ENCODE results near the gene TMEM51.

Gene TMEM51

GRCh38 chr1:15254559-15254958 lies 101.0 kb downstream of the TMEM51 start:
- H3K27ac ChIP-seq: no peak overlapping the region
- peaks cover 0 to 3% (median 0%) of the 10 kb centered on the region in 11 experiments; a peak in 2 of 22 replicates for H3K27me3 ChIP-seq
- no peaks in the 10 kb centered on the region for H3K36me3 ChIP-seq
- no peaks in the 10 kb centered on the region for H3K9me3 ChIP-seq (replicated peaks in 1 of 11)
- H4K20me1 ChIP-seq: no peaks in the 10 kb centered on the region
- H3K9ac ChIP-seq: no peak overlapping the region
- 0 out of 22 replicates have a peak overlapping the region, but pooled peaks of 1 of the 11 experiments have one; percentile 10 for H3K4me2 ChIP-seq
- TF ChIP-seq Cebpa-rat (IDR thresholded peaks at IDR 0.05): no peak
- H3K4me1 ChIP-seq: peaks cover 21 to 56% (median 28%) of the 10 kb centered on the region in 10 experiments
- no peak overlapping the region for H3K4me3 ChIP-seq

- no peaks in the 10 kb centered on the region for H3K9me3 ChIP-seq (replicated peaks in 1 of 11)
- H3K27ac ChIP-seq: no peak overlapping the region
- H4K20me1 ChIP-seq: no peaks in the 10 kb centered on the region
- peaks cover 17 to 59% (median 31%) of the 10 kb centered on the region in 10 experiments for H3K4me1 ChIP-seq
- H3K4me2 ChIP-seq: no peak overlapping the region
- TF ChIP-seq Cebpa-rat (IDR thresholded peaks at IDR 0.05): no peak
- no peak overlapping the region for H3K4me3 ChIP-seq
- no peak overlapping the region for H3K9ac ChIP-seq
- no peaks in the 10 kb centered on the region; a peak in 1 of 22 replicates for H3K27me3 ChIP-seq
- H3K36me3 ChIP-seq: no peaks in the 10 kb centered on the region
Measured at GRCh38 chr1:15255582-15256149, 102.1 kb downstream of the TMEM51 start.

GRCh38 chr1:15256584-15256983 lies 103.0 kb downstream of the TMEM51 start:
- Histone ChIP-seq H3K4me1 (peaks cover 26 to 66% (median 40%) of the 10 kb centered on the region in 10 experiments), H3K36me3 (no peaks in the 10 kb centered on the region)
- TF ChIP-seq Cebpa-rat (IDR thresholded peaks at IDR 0.05): no peak

GRCh38 chr1:15257309-15257708 lies 103.8 kb downstream of the TMEM51 start:
- Histone ChIP-seq H4K20me1 (no peaks in the 10 kb centered on the region), H3K4me1 (peaks cover 31 to 72% (median 45%) of the 10 kb centered on the region in 10 experiments), H3K36me3 (no peaks in the 10 kb centered on the region), H3K9me3 (replicated peaks in 1 of 11) (no peaks in the 10 kb centered on the region), H3K9ac (peak overlapping the region in 1 of 11 experiments; percentile 77; a peak in 1 of 22 replicates), H3K4me2 (peak overlapping the region in 3 of 11 experiments; percentile 76 to 94 (median 78); a peak in 6 of 22 replicates), H3K27ac (peak overlapping the region in 3 of 11 experiments; percentile 82 to 93 (median 91); a peak in 4 of 22 replicates), H3K27me3 (no peaks in the 10 kb centered on the region), H3K4me3 (no peak overlapping the region)
- no peak for TF ChIP-seq Cebpa-rat (IDR thresholded peaks at IDR 0.05)

More at GRCh38 chr1:15256584-15256983, 103.0 kb downstream of the TMEM51 start:
- Histone ChIP-seq H3K4me3 (no peak overlapping the region), H3K9me3 (replicated peaks in 1 of 11) (no peaks in the 10 kb centered on the region), H3K9ac (no peak overlapping the region), H4K20me1 (no peaks in the 10 kb centered on the region), H3K27me3 (no peaks in the 10 kb centered on the region), H3K27ac (no peak overlapping the region), H3K4me2 (peak overlapping the region in 2 of 11 experiments; percentile 78 to 94; a peak in 4 of 22 replicates)

GRCh38 chr1:15258833-15259621 lies 105.5 kb downstream of the TMEM51 start:
- no peaks in the 10 kb centered on the region for H3K9me3 ChIP-seq (replicated peaks in 1 of 11)
- H3K27me3 ChIP-seq: no peaks in the 10 kb centered on the region
- peaks cover 23 to 75% (median 42%) of the 10 kb centered on the region in 10 experiments for H3K4me1 ChIP-seq
- peak overlapping the region in 3 of 11 experiments; percentile 69 to 78 (median 77); a peak in 7 of 22 replicates for H3K9ac ChIP-seq
- peak overlapping the region in 5 of 11 experiments; percentile 20 to 93 (median 82); a peak in 8 of 22 replicates for H3K27ac ChIP-seq
- no peak overlapping the region for H3K4me3 ChIP-seq
- H4K20me1 ChIP-seq: no peaks in the 10 kb centered on the region
- H3K4me2 ChIP-seq: peak overlapping the region in 9 of 11 experiments; percentile 1 to 94 (median 67); a peak in 15 of 22 replicates
- no peak for TF ChIP-seq Cebpa-rat (IDR thresholded peaks at IDR 0.05)
- no peaks in the 10 kb centered on the region for H3K36me3 ChIP-seq

- peaks cover under 1 to 5% (median 2%) of the 10 kb centered on the region in 11 experiments; a peak in 17 of 22 replicates for H3K9me3 ChIP-seq (replicated peaks in 1 of 11)
- TF ChIP-seq Cebpa-rat (IDR thresholded peaks at IDR 0.05): no peak
- H3K36me3 ChIP-seq: no peaks in the 10 kb centered on the region
- H3K27ac ChIP-seq: peak overlapping the region in 4 of 11 experiments; percentile 68 to 93 (median 86); a peak in 7 of 22 replicates
- peaks cover 23 to 81% (median 42%) of the 10 kb centered on the region in 10 experiments for H3K4me1 ChIP-seq
- no peaks in the 10 kb centered on the region for H3K27me3 ChIP-seq
- H3K4me3 ChIP-seq: no peak overlapping the region
- peak overlapping the region in 5 of 11 experiments; percentile 67 to 94 (median 78); a peak in 9 of 22 replicates for H3K4me2 ChIP-seq
- peak overlapping the region in 3 of 11 experiments; percentile 69 to 77 (median 73); a peak in 5 of 22 replicates for H3K9ac ChIP-seq
- H4K20me1 ChIP-seq: no peaks in the 10 kb centered on the region
Measured at GRCh38 chr1:15259622-15260007, 106.1 kb downstream of the TMEM51 start.

GRCh38 chr1:15260418-15261154 lies 107.0 kb downstream of the TMEM51 start:
- no peak for TF ChIP-seq Cebpa-rat (IDR thresholded peaks at IDR 0.05)
- no peaks in the 10 kb centered on the region for H3K27me3 ChIP-seq
- no peaks in the 10 kb centered on the region for H3K36me3 ChIP-seq
- H4K20me1 ChIP-seq: no peaks in the 10 kb centered on the region
- H3K4me2 ChIP-seq: peak overlapping the region; percentile 33 to 94 (median 60); a peak in 20 of 22 replicates
- H3K4me1 ChIP-seq: peaks cover 23 to 91% (median 42%) of the 10 kb centered on the region in 10 experiments
- peak overlapping the region in 6 of 11 experiments; percentile 5 to 93 (median 75); a peak in 12 of 22 replicates for H3K27ac ChIP-seq
- H3K4me3 ChIP-seq: peak overlapping the region in 2 of 10 experiments; percentile 14 to 22; a peak in 2 of 20 replicates
- H3K9me3 ChIP-seq (replicated peaks in 1 of 11): peaks cover 5 to 14% (median 10%) of the 10 kb centered on the region in 11 experiments; a peak in 20 of 22 replicates
- peak overlapping the region in 3 of 11 experiments; percentile 63 to 77 (median 69); a peak in 5 of 22 replicates for H3K9ac ChIP-seq
